Measurements from ENCODE around the gene SLC37A2.
"Not testable (repeated sequence)": the region's sequence is repeated elsewhere in the genome, so short reads cannot be mapped to it uniquely, and the experiment has no call there.

SLC37A2 gene

GRCh38 chr11:125062931-125063428, at the start of gene SLC37A2:
Gene SLC37A2 (plus strand): TSS chr11:125063305. CDS start chr11:125063368, 63 bp downstream.
- peak; percentile 9 for TF ChIP-seq CTCF (IDR thresholded peaks at IDR 0.05; ENCODE audit: extremely low read depth, missing control alignments)
- peak; percentile 88 for DNase-seq (ENCODE audit: low spot score)

- no peak for DNase-seq (ENCODE audit: low spot score)
- TF ChIP-seq CTCF (IDR thresholded peaks at IDR 0.05; ENCODE audit: extremely low read depth, missing control alignments): no peak
Observed at GRCh38 chr11:125016413-125016812, 46.7 kb upstream of the SLC37A2 start.

DNA sequence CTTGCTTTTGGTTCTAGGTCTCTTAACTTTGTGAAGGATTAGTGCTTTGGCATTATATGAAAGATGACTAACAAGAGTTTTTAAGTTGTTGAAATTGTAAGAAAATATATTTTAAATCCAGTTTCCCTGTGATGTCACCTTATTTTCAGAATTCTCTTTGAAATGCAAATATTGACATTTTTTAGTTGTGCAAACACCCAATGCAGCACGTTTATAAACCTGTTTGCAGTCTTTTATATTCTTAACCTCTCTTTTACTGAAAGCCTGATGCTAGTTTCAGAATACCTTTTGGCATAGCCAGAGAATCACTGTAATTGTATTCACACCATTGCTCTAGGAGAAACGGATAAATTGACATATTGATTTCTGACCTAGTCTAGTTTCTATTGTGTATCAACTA, 42.8 kb upstream of the SLC37A2 start:
- no peak for DNase-seq (ENCODE audit: low spot score)

DNA sequence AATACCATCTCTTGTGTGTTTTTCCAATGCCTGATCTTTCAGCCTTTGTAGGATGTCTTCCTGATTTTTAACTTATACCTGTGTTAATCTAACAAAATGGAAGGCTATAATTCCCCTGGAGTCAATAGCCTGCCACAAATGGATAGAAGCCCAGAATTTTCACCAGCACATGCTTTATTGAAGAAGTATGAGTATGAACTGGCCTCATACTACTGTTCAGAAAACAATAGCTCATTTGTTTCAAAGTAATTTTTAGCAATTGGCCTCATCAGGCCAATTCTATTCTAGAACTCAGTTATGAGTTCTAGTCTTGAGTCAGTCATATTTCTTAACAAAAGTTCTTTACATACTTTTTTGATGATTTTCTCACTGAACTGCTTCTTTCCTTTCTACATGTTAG, 40.6 kb upstream of the SLC37A2 start:
- no peak for DNase-seq (ENCODE audit: low spot score)
- no peak for TF ChIP-seq CTCF (IDR thresholded peaks at IDR 0.05; ENCODE audit: extremely low read depth, missing control alignments)

More for the DNA sequence above, 42.8 kb upstream of the SLC37A2 start:
- no peak for TF ChIP-seq CTCF (IDR thresholded peaks at IDR 0.05; ENCODE audit: extremely low read depth, missing control alignments)

DNA sequence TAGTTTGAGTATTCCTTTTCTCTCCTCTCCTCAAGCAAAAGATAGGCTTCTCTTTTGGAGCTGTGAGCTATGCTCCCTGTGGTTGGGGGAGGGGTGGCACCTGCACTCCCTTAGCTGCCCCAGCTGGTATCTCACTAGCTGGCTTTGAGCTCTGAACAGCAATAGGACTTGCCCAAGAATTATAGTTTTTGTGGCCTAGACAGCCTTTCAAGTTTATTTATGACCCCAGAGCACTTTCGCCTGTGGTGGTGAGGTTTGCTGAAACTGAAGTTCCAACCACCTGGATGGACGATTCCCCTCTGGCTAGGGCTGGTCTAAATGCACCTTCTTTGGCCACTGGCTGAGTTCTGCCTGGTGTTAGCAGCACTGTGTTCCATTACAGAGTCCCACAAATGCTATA, 37.1 kb upstream of the SLC37A2 start:
- no peak for DNase-seq (ENCODE audit: low spot score)
- no peak for TF ChIP-seq CTCF (IDR thresholded peaks at IDR 0.05; ENCODE audit: extremely low read depth, missing control alignments)

DNA sequence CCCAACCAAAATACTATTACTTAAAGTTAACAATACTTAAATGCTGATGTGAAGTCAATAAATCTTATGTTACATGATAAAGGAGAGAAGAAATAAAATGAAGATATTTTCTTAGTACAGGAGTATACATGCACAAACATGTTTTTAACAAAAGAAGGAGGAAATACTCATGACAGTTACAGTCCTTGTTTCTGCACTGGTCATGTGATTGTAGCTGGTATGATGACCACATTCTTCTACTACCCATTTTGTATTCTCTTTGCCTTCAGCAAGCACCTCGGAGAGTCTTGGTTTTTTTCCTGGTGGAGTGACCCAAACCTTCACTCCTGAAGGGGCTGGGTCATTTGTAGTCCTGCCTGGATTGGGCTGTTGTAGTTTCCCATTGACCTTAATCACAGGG, 33.7 kb upstream of the SLC37A2 start:
- DNase-seq (ENCODE audit: low spot score): not testable (repeated sequence)

DNA sequence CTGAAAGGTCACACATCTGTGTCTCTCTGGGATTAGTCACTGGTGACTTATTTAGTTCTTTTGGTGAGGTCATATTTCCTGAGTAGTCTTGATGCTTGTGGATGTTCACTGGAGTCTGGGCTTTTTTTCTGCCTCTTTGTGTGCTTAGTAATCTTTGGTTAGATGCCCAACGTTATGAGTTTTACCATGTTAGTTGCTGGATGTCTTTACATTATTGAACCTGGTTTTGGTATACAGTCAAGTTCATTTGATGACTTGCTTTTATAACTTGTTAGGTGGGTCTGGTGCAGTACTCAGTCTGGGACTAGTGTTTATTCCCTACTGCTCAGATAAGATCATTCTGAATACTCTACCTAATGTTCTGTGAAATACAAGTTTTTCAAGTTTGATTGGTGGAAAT, 26.2 kb upstream of the SLC37A2 start:
- TF ChIP-seq CTCF (IDR thresholded peaks at IDR 0.05; ENCODE audit: extremely low read depth, missing control alignments): no peak
- DNase-seq (ENCODE audit: low spot score): no peak

DNA sequence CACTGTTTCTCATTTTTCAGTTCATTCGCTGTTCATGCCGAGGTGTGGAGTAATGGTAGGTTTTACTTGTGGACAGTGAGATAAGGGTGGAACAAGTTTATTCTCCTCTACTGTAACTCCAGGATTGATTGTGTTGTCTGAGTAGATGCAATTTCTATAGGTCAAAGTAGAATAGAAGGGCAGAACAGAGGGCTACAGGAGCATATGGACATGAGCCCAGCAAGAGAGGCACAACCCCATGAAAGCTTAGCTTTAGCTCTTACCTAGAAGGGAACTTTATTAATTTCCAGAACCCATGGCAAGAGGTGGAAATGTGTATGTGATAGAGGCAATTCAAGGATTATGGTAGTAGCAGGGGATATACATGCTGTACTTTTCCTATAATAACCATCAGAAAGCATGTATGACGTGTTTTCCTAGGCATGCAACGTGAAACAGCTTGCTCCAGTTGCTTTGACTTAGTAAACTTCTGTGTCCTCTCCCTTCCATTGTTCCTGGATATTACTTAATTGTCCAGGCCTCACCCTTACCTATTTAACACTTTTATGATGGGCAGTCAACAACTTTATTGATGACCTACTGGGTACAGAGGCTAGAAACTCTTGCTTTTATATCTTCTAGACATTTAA, 13.8 kb upstream of the SLC37A2 start:
- TF ChIP-seq CTCF (IDR thresholded peaks at IDR 0.05; ENCODE audit: extremely low read depth, missing control alignments): no peak
- DNase-seq (ENCODE audit: low spot score): no peak

All from GM20000 (cell line).